Left ventricle myocardium inferior (tissue), 1 donor: Measurements from ENCODE around the gene ZNF681. TPM values are rescaled to one million over a fixed set of nuclear protein-coding genes. Genes with fewer than 3 reads are reported as not detected.

Experiments used
- DNase-seq: peaks from one replicate; pipeline ENCODE4 v3.0.0-alpha.2; 2020
- H3K27ac ChIP-seq: fragments of 200-600 bp; replicated peaks from 2 replicates; pipeline ENCODE4 v1.8.0; 2021
- H3K27me3 ChIP-seq: fragments of 200-600 bp; 2 replicates; pipeline ENCODE4 v1.8.0; 2021; ENCODE audit warnings: low read depth
- H3K36me3 ChIP-seq: fragments of 200-600 bp; 2 replicates; pipeline ENCODE4 v1.8.0; 2021
- H3K4me1 ChIP-seq: fragments of 200-600 bp; 2 replicates; pipeline ENCODE4 v1.8.0; 2021
- H3K4me3 ChIP-seq: fragments of 200-600 bp; 2 replicates; pipeline ENCODE4 v1.8.0; 2021; ENCODE audit warnings: mild to moderate bottlenecking, moderate library complexity
- H3K9me3 ChIP-seq: fragments of 200-600 bp; replicated peaks from 2 replicates; pipeline ENCODE4 v1.8.0; 2021
- CTCF ChIP-seq: fragments of 200-600 bp; IDR thresholded peaks from 2 replicates; pipeline ENCODE4 v1.8.0; 2021; ENCODE audit warnings: antibody characterized with exemption, mild to moderate bottlenecking, borderline replicate concordance
- intact Hi-C: fragments of 100-400 bp; cut with micrococcal nuclease; formaldehyde crosslinking; loops from one replicate; pipeline ENCODE4 v1.11.0; 2022
- total RNA-seq: library from RNA; stranded (reverse); fragmentation: NEBNext Ultra II Directional; extraction: Animal tissue kit (Norgen Biotek cat#: 25700); gene quantifications from one replicate; pipeline ENCODE4 v1.2.1, GENCODE V29; 2021
- donor health status: DM: no; HTN: yes; CAD: no; lungs with severe emphysema.

Gene ZNF681
- total RNA-seq, 1 donor from 2014 or later, result 0.25 TPM

- no peaks in the 10 kb centered on the region for H3K27me3 ChIP-seq
- H3K4me1 ChIP-seq, result no peaks in the 10 kb centered on the region
- intact Hi-C loops, result no loop called here
- H3K4me3 ChIP-seq, result no peak overlapping the region
- no peak overlapping the region for H3K27ac ChIP-seq
- DNase-seq, result no peak
- no peaks in the 10 kb centered on the region for H3K9me3 ChIP-seq
- TF ChIP-seq CTCF, result no peak
- peaks cover 5% of the 10 kb centered on the region for H3K36me3 ChIP-seq
Measured at GRCh38 chr19:23789246-23789645, 30.6 kb upstream of the ZNF681 start.

- H3K36me3 ChIP-seq, result peaks cover 8% of the 10 kb centered on the region
- no peak for DNase-seq
- no peaks in the 10 kb centered on the region for H3K9me3 ChIP-seq
- intact Hi-C loops, result no loop called here
- TF ChIP-seq CTCF, result no peak
- no peak overlapping the region for H3K27ac ChIP-seq
- no peaks in the 10 kb centered on the region for H3K27me3 ChIP-seq
- H3K4me1 ChIP-seq, result no peaks in the 10 kb centered on the region
- no peak overlapping the region for H3K4me3 ChIP-seq
Measured at GRCh38 chr19:23788411-23788810, 29.7 kb upstream of the ZNF681 start.

GRCh38 chr19:23787106-23787505 lies 28.4 kb upstream of the ZNF681 start:
- Histone ChIP-seq H3K9me3 (no peaks in the 10 kb centered on the region), H3K27ac (no peak overlapping the region), H3K36me3 (peaks cover 8% of the 10 kb centered on the region), H3K27me3 (no peaks in the 10 kb centered on the region), H3K4me3 (no peak overlapping the region), H3K4me1 (no peaks in the 10 kb centered on the region)
- intact Hi-C loops, result no loop called here
- no peak for DNase-seq
- no peak for TF ChIP-seq CTCF

GRCh38 chr19:23785982-23786381 lies 27.3 kb upstream of the ZNF681 start:
- intact Hi-C loops, result no loop called here
- H3K4me1 ChIP-seq, result no peaks in the 10 kb centered on the region
- H3K27ac ChIP-seq, result no peak overlapping the region
- TF ChIP-seq CTCF, result no peak
- H3K9me3 ChIP-seq, result no peaks in the 10 kb centered on the region
- no peak for DNase-seq
- H3K36me3 ChIP-seq, result peaks cover 8% of the 10 kb centered on the region
- no peaks in the 10 kb centered on the region for H3K27me3 ChIP-seq
- H3K4me3 ChIP-seq, result no peak overlapping the region

- Histone ChIP-seq H3K4me3 (no peak overlapping the region), H3K9me3 (no peaks in the 10 kb centered on the region), H3K27ac (no peak overlapping the region), H3K36me3 (peaks cover 13% of the 10 kb centered on the region), H3K4me1 (no peaks in the 10 kb centered on the region), H3K27me3 (no peaks in the 10 kb centered on the region)
- no peak for DNase-seq
- intact Hi-C loops, result no loop called here
- TF ChIP-seq CTCF, result no peak
Measured at GRCh38 chr19:23784274-23784673, 25.6 kb upstream of the ZNF681 start.

GRCh38 chr19:23783636-23784035 lies 24.9 kb upstream of the ZNF681 start:
- no peaks in the 10 kb centered on the region for H3K4me1 ChIP-seq
- DNase-seq, result no peak
- H3K9me3 ChIP-seq, result no peaks in the 10 kb centered on the region
- intact Hi-C loops, result no loop called here
- H3K27ac ChIP-seq, result no peak overlapping the region
- no peak overlapping the region for H3K4me3 ChIP-seq
- H3K36me3 ChIP-seq, result peaks cover 14% of the 10 kb centered on the region
- H3K27me3 ChIP-seq, result no peaks in the 10 kb centered on the region
- TF ChIP-seq CTCF, result no peak
